ENCODE results near the gene KCNJ11. TPM values are rescaled to one million over a fixed set of nuclear protein-coding genes. Genes with fewer than 3 reads are reported as not detected.

Gene KCNJ11
- total and polyA plus RNA-seq, 2 of the 13 experiments (the other 11 are each of a cell fraction or from before 2014, with no cell fraction given) = 0.38 to 1.6 TPM

DNA sequence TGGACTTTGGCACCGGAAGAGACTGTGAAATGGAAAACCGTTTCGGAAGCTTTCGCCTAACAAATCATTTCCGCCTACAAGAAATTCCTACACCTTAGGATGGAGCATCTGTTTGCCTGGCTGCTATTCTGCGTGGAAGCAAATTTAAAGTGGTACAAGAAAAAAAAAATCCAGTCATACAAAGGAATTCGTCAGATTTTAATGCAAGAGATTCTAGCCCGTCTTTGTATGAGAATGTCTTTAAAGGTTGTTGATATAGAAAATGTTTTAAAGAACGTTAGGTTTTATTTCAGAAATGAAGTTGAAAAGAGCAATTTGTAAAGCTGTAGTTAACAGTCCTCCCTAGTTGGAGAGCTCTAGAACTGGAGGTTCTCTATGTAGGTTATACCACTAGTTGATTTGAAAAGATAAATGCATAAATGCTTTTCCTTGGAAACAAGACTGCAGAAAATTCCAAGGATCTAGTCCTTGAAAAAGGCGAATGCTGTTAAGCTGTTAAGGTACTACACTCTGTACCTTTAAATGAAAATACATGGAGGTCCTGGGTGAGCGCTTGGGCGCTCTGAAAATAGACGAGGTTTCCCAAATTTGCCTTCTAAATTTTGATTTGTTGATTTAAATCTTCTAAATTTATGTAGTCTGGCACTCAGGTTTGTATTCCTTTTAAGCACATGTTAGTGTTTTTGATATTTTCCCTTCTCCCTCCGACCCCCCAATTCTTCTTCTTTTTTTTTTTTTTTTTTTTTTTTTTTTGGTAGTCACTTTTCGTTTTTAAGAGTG lies 34.4 kb downstream of the KCNJ11 start (continued):
- TF ChIP-seq POLR2AphosphoS5 (IDR thresholded peaks at IDR 0.05; ENCODE audit: low read depth, low read length) (peak; percentile 25; the same call in 1 of the 2 replicates), SAP130 (CRISPR knock-in tag; IDR thresholded peaks at IDR 0.05; ENCODE audit: low read depth) (no peak), YEATS2 (CRISPR knock-in tag; IDR thresholded peaks at IDR 0.05; ENCODE audit: borderline replicate concordance) (peak; percentile 52; the same call in 1 of the 2 replicates), ZSCAN25 (CRISPR knock-in tag; IDR thresholded peaks at IDR 0.05) (0 out of 2 replicates have a peak, but pooled peaks have one; percentile 17), TOE1 (CRISPR knock-in tag; IDR thresholded peaks at IDR 0.05) (no peak), TBL1XR1 (IDR thresholded peaks at IDR 0.05; ENCODE audit: borderline replicate concordance, low read length, partially characterized antibody) (no peak), AGO2 (optimal IDR thresholded peaks at IDR 0.05; ENCODE audit: low read depth, low read length) (no peak), SIX1 (CRISPR knock-in tag; IDR thresholded peaks at IDR 0.05; ENCODE audit: borderline replicate concordance) (peak; percentile 55; the same call in 1 of the 2 replicates), KDM6A (CRISPR knock-in tag; IDR thresholded peaks at IDR 0.05; ENCODE audit: low read depth) (no peak), ELF3 (CRISPR knock-in tag; IDR thresholded peaks at IDR 0.05) (peak; percentile 98), RXRB (CRISPR knock-in tag; IDR thresholded peaks at IDR 0.05; ENCODE audit: borderline replicate concordance) (peak; percentile 66; the same call in 1 of the 2 replicates), ETV5 (CRISPR knock-in tag; IDR thresholded peaks at IDR 0.05; ENCODE audit: borderline replicate concordance) (peak; percentile 98), NCOR1 (IDR thresholded peaks at IDR 0.05; ENCODE audit: borderline replicate concordance, low read length) (peak; percentile 48; the same call in 1 of the 2 replicates)
- TF ChIP-seq, protein P1, sequence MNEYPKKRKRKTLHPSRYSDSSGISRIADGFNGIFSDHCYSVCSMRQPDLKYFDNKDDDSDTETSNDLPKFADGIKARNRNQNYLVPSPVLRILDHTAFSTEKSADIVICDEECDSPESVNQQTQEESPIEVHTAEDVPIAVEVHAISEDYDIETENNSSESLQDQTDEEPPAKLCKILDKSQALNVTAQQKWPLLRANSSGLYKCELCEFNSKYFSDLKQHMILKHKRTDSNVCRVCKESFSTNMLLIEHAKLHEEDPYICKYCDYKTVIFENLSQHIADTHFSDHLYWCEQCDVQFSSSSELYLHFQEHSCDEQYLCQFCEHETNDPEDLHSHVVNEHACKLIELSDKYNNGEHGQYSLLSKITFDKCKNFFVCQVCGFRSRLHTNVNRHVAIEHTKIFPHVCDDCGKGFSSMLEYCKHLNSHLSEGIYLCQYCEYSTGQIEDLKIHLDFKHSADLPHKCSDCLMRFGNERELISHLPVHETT (CRISPR knock-in tag; conservative IDR thresholded peaks at IDR 0.05) = 0 out of 2 replicates have a peak, but pooled peaks have one; percentile 17
- TF ChIP-seq, protein P2, sequence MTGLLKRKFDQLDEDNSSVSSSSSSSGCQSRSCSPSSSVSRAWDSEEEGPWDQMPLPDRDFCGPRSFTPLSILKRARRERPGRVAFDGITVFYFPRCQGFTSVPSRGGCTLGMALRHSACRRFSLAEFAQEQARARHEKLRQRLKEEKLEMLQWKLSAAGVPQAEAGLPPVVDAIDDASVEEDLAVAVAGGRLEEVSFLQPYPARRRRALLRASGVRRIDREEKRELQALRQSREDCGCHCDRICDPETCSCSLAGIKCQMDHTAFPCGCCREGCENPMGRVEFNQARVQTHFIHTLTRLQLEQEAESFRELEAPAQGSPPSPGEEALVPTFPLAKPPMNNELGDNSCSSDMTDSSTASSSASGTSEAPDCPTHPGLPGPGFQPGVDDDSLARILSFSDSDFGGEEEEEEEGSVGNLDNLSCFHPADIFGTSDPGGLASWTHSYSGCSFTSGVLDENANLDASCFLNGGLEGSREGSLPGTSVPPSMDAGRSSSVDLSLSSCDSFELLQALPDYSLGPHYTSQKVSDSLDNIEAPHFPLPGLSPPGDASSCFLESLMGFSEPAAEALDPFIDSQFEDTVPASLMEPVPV (CRISPR knock-in tag; IDR thresholded peaks at IDR 0.05) = 0 out of 2 replicates have a peak, but pooled peaks have one; percentile 53
- TF ChIP-seq, protein P3, sequence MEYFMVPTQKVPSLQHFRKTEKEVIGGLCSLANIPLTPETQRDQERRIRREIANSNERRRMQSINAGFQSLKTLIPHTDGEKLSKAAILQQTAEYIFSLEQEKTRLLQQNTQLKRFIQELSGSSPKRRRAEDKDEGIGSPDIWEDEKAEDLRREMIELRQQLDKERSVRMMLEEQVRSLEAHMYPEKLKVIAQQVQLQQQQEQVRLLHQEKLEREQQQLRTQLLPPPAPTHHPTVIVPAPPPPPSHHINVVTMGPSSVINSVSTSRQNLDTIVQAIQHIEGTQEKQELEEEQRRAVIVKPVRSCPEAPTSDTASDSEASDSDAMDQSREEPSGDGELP (IDR thresholded peaks at IDR 0.05; ENCODE audit: borderline replicate concordance, low read depth) = 0 out of 2 replicates have a peak, but pooled peaks have one; percentile 55
- TF ChIP-seq, protein P4, sequence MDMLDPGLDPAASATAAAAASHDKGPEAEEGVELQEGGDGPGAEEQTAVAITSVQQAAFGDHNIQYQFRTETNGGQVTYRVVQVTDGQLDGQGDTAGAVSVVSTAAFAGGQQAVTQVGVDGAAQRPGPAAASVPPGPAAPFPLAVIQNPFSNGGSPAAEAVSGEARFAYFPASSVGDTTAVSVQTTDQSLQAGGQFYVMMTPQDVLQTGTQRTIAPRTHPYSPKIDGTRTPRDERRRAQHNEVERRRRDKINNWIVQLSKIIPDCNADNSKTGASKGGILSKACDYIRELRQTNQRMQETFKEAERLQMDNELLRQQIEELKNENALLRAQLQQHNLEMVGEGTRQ (IDR thresholded peaks at IDR 0.05; ENCODE audit: low read depth, low read length) = no peak
- TF ChIP-seq, protein P4 (CRISPR knock-in tag; IDR thresholded peaks at IDR 0.05; ENCODE audit: borderline replicate concordance) = no peak
- TF ChIP-seq, protein P5, sequence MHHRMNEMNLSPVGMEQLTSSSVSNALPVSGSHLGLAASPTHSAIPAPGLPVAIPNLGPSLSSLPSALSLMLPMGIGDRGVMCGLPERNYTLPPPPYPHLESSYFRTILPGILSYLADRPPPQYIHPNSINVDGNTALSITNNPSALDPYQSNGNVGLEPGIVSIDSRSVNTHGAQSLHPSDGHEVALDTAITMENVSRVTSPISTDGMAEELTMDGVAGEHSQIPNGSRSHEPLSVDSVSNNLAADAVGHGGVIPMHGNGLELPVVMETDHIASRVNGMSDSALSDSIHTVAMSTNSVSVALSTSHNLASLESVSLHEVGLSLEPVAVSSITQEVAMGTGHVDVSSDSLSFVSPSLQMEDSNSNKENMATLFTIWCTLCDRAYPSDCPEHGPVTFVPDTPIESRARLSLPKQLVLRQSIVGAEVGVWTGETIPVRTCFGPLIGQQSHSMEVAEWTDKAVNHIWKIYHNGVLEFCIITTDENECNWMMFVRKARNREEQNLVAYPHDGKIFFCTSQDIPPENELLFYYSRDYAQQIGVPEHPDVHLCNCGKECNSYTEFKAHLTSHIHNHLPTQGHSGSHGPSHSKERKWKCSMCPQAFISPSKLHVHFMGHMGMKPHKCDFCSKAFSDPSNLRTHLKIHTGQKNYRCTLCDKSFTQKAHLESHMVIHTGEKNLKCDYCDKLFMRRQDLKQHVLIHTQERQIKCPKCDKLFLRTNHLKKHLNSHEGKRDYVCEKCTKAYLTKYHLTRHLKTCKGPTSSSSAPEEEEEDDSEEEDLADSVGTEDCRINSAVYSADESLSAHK (CRISPR knock-in tag; IDR thresholded peaks at IDR 0.05; ENCODE audit: borderline replicate concordance) = no peak
